WI38 (cell line): ENCODE results near the gene IGLL5.

Source experiments
- H3K4me3 ChIP-seq: 2 replicates; pipeline ENCODE4 v1.5.1; 2011; ENCODE audit warnings: low read depth, mild to moderate bottlenecking, control low read depth, low read length
- TF ChIP-seq, protein P1 (sequence below): IDR thresholded peaks from 2 replicates; pipeline ENCODE4 v1.5.1; 2012; ENCODE audit warnings: low read depth, mild to moderate bottlenecking, control low read depth, low read length

IGLL5 gene

DNA sequence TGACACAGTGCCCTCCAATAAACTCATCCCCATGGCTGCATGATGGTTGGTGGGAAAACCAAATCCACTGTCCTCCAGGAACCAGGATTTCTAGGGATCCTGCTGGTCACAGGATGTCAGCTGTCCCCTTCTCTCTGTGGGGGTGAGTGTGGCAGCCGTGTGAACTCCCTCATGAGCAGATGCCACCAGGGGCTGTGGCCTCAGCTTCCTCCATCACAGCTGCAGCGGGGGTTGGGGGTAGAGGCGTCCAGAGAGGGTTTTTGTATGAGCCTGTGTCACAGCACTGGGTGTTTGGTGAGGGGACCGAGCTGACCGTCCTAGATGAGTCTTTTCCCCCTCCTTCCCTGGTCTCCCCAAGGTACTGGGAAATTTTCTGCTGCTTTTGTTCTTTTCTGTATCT is 26.4 kb downstream of the IGLL5 start:
- TF ChIP-seq, protein P1, sequence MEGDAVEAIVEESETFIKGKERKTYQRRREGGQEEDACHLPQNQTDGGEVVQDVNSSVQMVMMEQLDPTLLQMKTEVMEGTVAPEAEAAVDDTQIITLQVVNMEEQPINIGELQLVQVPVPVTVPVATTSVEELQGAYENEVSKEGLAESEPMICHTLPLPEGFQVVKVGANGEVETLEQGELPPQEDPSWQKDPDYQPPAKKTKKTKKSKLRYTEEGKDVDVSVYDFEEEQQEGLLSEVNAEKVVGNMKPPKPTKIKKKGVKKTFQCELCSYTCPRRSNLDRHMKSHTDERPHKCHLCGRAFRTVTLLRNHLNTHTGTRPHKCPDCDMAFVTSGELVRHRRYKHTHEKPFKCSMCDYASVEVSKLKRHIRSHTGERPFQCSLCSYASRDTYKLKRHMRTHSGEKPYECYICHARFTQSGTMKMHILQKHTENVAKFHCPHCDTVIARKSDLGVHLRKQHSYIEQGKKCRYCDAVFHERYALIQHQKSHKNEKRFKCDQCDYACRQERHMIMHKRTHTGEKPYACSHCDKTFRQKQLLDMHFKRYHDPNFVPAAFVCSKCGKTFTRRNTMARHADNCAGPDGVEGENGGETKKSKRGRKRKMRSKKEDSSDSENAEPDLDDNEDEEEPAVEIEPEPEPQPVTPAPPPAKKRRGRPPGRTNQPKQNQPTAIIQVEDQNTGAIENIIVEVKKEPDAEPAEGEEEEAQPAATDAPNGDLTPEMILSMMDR: no peak
- no peak overlapping the region for H3K4me3 ChIP-seq

DNA sequence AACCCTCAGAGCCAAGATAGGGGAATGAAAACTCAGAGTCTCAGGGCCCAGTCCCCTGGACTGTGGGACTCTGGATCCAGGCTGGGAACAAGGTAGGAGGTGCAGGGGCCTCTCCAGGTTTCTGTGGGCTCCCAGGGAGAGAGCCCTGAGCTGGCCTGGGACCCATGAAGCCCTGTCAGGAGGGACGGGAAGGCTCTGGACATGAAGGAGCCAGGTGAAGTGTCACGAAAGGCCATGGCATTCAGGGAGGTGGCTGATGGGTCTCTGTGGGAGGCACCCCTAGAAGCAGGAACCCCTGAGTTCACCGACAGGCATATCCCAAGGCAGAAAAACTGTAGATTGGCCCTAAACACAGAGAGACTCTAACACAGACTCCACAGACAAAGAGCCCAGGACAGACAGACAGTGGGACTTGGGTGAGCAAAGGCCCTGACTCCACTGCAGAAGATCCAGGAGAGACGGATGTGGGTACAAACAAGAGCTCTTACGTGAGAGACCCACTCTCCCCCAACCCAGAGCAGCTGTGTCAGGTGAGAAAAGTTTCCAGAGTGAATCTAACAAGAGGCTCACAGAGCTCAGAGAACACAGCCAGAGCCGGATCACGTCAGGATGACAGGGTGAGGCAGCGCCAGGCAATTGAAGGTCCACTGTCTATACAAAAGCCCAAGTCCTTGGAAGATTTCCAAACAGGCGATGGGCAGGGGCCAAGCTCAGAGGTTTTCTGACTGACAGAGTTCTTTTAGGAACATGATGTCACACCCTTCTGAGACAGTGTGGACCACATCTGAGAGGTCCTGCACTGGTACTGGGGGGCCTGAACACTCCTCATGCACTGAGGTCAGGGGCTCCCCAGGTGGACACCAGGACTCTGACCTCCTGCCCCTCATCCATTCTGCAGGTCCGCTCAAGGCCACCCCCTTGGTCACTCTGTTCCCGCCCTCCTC is 27.4 kb downstream of the IGLL5 start:
- TF ChIP-seq, protein P1: no peak

DNA sequence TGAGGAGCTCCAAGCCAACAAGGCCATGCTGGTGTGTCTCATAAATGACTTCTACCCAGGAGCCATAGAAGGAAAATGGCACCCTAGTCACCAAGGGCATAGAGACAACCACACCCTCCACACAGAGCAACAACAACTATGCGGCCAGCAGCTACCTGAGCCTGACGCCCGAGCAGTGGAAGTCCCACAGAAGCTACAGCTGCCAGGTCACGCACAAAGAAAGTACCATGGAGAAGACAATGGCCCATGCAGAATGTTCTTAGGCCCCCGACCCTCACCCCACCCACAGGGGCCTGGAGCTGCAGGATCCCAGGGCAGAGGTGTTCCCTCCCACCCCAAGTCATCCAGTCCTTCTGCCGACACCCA is 28.0 kb downstream of the IGLL5 start:
- H3K4me3 ChIP-seq: no peak overlapping the region
- TF ChIP-seq, protein P1: no peak

More for the DNA sequence above, 27.4 kb downstream of the IGLL5 start:
- H3K4me3 ChIP-seq: no peak overlapping the region

DNA sequence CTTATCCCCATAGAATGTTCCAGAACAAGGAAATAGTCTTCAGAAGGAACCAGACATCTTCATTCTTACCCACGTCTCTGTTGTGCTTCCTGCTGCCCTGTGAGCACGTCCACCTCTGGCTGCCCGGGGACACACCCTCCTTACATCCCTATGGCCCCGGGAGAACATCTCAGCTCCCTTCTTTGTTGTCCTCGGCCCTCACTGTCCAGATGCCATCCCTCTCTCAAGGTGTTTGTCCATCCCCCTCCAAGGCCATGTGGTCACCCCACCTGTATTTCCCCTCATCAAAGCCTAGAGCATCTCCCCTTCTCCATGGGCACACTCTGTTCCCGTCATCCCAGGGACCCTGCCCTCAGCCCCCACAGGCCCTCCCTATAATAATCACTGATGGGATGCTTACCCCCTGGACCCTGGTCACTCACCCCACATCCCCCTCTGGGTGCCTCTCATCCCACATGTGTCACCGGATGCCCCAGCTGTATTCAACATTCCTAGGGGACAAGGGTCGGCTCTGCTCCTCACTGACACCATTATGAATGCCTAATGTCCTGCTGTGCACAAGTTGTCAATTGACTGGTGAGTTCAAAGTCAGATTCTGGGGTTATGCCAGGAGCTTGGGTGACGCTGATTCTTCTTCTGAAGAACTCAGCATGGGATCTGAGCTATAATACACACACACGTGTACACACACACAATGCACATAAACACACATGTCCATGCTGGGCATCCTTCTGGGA is 28.8 kb downstream of the IGLL5 start:
- H3K4me3 ChIP-seq: no peak overlapping the region
- TF ChIP-seq, protein P1: no peak

DNA sequence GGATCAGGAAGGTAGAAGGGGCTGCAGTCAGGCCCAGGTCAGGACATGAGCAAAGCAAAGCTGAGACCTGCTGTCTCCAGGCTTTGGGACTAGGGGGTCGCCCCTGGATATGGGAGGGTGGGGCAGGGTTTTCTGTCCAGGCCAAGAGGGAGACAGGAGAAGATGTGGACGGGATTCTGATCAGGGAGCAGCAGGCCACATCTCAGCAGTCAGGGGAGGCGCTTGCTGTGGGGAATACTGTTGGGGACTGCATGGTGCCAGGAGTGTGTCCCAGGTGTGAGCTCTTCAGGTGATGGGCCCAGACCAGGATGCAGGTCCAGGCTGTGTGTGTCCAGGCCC is 29.3 kb downstream of the IGLL5 start:
- H3K4me3 ChIP-seq: no peak overlapping the region
- TF ChIP-seq, protein P1: no peak

DNA sequence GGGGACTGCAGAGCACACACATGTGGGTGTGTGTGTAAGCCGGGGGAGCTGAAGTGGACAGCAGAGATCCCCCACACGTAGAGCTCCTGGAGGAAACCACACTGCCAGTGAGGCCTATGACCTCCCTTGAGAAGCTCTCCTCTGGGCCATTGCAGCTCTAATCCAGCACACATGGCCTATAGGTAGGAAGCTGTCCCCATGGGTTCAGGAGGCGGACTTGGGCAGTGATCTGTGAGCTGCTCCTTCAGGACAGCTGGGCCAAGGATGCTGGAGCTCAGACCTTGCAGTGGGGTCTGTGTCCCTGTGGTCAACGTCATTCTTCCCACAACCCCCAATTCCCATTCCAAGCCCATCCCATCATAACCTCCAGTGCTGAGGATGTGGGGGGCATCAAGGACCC is 29.8 kb downstream of the IGLL5 start:
- TF ChIP-seq, protein P1: no peak
- no peak overlapping the region for H3K4me3 ChIP-seq
